GM06990 (cell line): Measurements from ENCODE around the gene S100A11.

ENCODE experiments used
- DNase-seq: peaks from one replicate; pipeline ENCODE4 v3.0.0-alpha.2; 2011; ENCODE audit not compliant: insufficient read length; ENCODE audit errors: extremely low read depth
- H3K27me3 ChIP-seq: replicated peaks from 2 replicates; pipeline ENCODE4 v1.6.0; 2011; ENCODE audit warnings: low read length; ENCODE audit not compliant: control insufficient read depth, insufficient read depth
- H3K36me3 ChIP-seq: 2 replicates; pipeline ENCODE4 v1.5.1; 2011; ENCODE audit warnings: low read length; ENCODE audit not compliant: control insufficient read depth, insufficient read depth
- H3K4me3 ChIP-seq: replicated peaks from 2 replicates; pipeline ENCODE4 v1.5.1; 2011; ENCODE audit warnings: low read depth, mild to moderate bottlenecking, control low read depth, low read length
- TF ChIP-seq, protein P1 (sequence below): IDR thresholded peaks from 2 replicates; pipeline ENCODE4 v1.5.1; 2011; ENCODE audit warnings: low read length, control low read depth, mild to moderate bottlenecking, inconsistent platforms; ENCODE audit not compliant: insufficient read depth, poor library complexity, severe bottlenecking

S100A11 gene

DNA sequence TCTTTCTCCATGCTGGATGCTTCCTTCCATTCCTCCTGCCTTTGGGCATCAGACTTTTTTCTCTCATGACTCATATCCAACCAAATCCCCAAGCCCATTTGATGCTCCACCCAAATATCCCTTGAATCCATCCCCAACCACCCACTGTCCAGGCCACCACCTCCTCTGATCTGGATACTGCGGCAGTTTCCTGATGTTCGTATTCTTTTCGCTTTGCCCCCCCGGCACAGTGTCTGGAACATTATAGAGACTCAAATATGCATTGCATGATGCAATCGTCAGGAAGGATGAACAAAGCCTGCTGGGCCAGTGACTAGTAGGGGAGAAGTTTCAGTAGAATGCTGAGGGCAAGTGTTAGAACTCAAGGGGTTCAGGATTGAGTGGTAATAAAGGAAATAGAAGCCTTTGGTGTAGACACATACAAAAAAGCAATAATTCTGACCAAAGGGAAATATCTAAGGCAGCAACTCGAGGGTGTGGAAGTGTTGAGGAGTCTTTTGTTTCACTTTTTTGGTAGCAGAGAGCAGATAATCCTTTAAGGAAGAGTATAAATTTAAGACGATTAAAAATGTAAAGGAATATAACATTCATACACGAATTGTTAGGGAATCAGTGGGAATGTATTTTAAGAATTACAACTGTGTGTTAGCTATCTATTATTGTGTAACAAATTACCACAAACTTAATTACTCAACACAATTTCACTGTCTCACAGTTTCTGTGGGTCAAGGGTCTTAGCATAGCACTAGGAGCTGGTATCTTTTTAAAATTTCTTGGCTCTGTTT lies 7.5 kb downstream of the S100A11 start:
- no peak overlapping the region for H3K4me3 ChIP-seq
- DNase-seq = no peak

DNA sequence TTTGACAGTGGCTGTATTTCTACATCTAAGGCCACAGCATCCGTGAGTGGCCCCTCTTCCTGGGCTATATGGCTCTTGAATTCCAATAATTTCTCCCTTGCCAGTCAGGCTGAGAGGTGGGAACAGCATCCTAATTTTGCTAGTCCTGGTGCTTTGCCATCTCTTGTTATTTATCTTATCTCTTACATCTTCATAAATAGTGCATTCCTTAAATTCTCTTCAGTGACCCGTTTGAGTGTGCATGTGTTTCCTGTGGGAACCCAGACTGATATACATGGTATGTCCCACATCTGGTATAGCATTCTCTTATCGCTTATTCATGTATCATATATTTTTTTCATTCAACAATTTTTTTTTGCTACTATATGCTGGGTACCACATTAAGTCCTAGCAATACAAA lies 9.9 kb downstream of the S100A11 start:
- Histone ChIP-seq H3K27me3 (no peaks in the 10 kb centered on the region; the same call in 1 of the 2 replicates), H3K36me3 (peaks cover 2% of the 10 kb centered on the region), H3K4me3 (no peak overlapping the region)
- TF ChIP-seq, protein P1, sequence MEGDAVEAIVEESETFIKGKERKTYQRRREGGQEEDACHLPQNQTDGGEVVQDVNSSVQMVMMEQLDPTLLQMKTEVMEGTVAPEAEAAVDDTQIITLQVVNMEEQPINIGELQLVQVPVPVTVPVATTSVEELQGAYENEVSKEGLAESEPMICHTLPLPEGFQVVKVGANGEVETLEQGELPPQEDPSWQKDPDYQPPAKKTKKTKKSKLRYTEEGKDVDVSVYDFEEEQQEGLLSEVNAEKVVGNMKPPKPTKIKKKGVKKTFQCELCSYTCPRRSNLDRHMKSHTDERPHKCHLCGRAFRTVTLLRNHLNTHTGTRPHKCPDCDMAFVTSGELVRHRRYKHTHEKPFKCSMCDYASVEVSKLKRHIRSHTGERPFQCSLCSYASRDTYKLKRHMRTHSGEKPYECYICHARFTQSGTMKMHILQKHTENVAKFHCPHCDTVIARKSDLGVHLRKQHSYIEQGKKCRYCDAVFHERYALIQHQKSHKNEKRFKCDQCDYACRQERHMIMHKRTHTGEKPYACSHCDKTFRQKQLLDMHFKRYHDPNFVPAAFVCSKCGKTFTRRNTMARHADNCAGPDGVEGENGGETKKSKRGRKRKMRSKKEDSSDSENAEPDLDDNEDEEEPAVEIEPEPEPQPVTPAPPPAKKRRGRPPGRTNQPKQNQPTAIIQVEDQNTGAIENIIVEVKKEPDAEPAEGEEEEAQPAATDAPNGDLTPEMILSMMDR = no peak
- DNase-seq = no peak

More for the DNA sequence above, 7.5 kb downstream of the S100A11 start:
- Histone ChIP-seq H3K27me3 (no peaks in the 10 kb centered on the region), H3K36me3 (peaks cover 13% of the 10 kb centered on the region)
- TF ChIP-seq, protein P1 = no peak

DNA sequence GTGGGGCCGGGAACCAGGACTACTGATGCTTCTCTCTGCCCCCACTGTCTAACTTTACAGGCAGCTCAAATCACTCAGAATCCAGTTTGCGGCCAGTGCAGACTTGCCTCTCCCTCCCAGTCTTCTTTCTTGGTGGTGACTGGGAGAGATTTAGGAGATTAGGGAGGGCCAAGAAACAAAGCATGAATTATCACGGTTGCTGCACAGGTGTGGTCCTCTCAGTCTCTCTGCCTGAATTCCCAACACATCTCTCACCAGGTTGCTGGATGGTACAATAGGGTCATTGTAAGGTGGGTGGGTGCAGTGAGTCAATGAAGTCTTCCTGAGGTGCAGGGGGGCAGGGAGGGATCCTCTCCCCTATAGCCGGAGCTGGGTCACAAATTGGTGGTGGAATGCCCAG lies 12.6 kb downstream of the S100A11 start:
- DNase-seq = no peak
- Histone ChIP-seq H3K27me3 (no peaks in the 10 kb centered on the region; the same call in 1 of the 2 replicates), H3K4me3 (no peak overlapping the region), H3K36me3 (no peaks in the 10 kb centered on the region)
- TF ChIP-seq, protein P1 = no peak

DNA sequence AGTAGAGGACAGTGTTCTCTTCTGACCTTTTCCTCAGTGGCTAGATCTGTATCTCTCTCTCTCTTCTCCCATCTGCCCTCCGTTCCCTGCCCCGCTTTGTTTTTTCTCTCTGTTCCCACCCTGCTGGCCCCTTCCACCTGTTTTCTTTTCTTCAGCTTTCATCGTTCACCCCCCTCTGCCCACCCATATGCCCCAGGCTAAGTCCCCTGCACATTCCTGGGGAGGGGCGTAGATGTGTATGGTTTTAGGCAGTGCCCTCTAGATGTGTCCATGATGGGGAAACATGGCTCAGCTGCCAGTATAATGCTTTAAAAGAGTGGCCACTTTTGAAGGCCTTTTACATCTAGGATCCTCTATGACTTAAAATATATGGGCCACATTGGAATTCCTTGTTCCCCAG lies 13.6 kb downstream of the S100A11 start:
- Histone ChIP-seq H3K36me3 (no peaks in the 10 kb centered on the region), H3K4me3 (no peak overlapping the region), H3K27me3 (no peaks in the 10 kb centered on the region; the same call in 1 of the 2 replicates)
- DNase-seq = no peak
- TF ChIP-seq, protein P1 = no peak

DNA sequence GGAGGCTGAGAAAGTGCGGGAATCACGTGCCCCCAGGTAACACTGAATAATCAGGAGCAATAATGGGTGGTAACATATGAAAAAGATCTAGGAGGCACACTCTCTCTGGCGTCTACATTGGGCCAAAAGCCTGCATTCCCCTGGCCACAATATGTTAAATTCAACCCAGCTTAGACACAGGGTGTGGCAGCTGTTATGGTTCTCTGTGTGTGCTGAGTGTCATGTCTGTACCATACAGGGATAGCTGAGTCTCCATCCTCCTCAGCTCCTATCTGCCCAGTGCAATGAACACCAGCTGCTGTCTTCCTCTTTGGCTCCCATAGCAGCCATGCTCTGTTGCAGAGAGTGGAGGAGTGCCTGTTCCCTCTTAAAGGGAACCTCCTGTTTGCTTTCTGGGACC lies 14.3 kb downstream of the S100A11 start:
- Histone ChIP-seq H3K27me3 (no peaks in the 10 kb centered on the region; the same call in 1 of the 2 replicates), H3K4me3 (no peak overlapping the region), H3K36me3 (no peaks in the 10 kb centered on the region)
- TF ChIP-seq, protein P1 = no peak
- no peak for DNase-seq

DNA sequence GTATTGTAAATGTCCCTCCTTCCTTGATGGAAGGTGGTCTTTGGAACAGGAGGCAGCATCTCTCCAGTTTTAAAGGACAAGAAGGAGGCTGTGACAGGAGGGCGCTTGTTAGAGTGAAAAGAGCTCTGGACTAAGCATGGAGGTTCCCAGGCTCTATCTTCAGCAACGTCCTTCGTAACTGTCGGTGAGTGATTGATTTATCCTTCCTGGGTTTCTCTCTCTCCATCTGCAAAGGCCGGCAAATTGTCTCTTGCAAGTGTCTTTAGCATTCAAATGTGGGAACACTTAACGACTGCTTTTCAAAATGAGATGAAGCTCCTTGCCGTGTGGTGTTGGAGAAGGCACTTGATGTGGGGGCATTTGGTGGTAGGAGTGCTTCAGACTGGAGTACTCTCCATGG lies 15.2 kb downstream of the S100A11 start:
- no peaks in the 10 kb centered on the region for H3K36me3 ChIP-seq
- TF ChIP-seq, protein P1 = no peak
- no peak overlapping the region for H3K4me3 ChIP-seq
- no peaks in the 10 kb centered on the region; the same call in 1 of the 2 replicates for H3K27me3 ChIP-seq
- DNase-seq = no peak
